ENCODE measurements around the gene ASB2. TPM values are rescaled to one million over a fixed set of nuclear protein-coding genes. Genes with fewer than 3 reads are reported as not detected.

The ASB2 gene
- total and polyA plus RNA-seq, 2 of the 4 experiments (the other 2 are of a cell fraction): 0.54 to 0.77 TPM

DNA sequence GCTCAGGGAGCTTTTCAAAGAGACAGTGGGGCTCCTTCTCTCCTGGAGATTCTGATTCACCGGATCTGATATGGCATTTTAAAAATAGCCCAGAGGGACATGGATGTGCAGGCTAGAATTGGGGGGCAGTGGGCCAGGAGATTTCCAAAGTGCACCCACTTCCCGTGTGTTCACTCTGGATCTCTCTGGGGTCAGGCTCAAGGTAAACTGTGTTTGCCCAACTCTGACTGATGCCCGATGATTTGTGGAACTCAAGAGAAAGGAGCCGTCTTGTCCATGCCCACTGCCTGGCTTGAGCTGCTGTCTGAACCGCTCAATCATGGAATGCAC, 31.3 kb downstream of the ASB2 start:
- H3K18ac ChIP-seq (ENCODE audit: low read depth, low read length): no peak overlapping the region
- H3K23ac ChIP-seq (ENCODE audit: low read depth, low read length): no peak overlapping the region
- H2AK5ac ChIP-seq (ENCODE audit: low read depth, low read length): no peak overlapping the region
- ATAC-seq (ENCODE audit: low read depth): no peak
- 92% methylated on average over 2 of the region's 5 CpGs; no CpG with 5 or more reads in 1 of the 2 experiments for WGBS, 2 experiments (ENCODE audit: extremely low coverage in 2 of 2, insufficient read length in 1 of 2)
- H3K27me3 ChIP-seq (ENCODE audit: control insufficient read depth, insufficient read depth, low read length): no peaks in the 10 kb centered on the region
- H3K4me2 ChIP-seq (ENCODE audit: low read depth, low read length): no peak overlapping the region
- no peak overlapping the region for H2AFZ ChIP-seq (replicated peaks; ENCODE audit: low read length, poor library complexity)
- no peak for DNase-seq
- no peak overlapping the region for H3K4ac ChIP-seq (ENCODE audit: low read depth, low read length)
- no peak overlapping the region for H2BK15ac ChIP-seq (ENCODE audit: low read depth, low read length)
- no peak overlapping the region for H2BK5ac ChIP-seq (ENCODE audit: low read depth, low read length, poor library complexity, severe bottlenecking)
- H3K9me3 ChIP-seq (ENCODE audit: control insufficient read depth, insufficient read depth, low read length): no peaks in the 10 kb centered on the region
- no peaks in the 10 kb centered on the region for H3K9me1 ChIP-seq (ENCODE audit: insufficient read depth, low read length)
- H3K27ac ChIP-seq (ENCODE audit: insufficient read depth, low read length): no peak overlapping the region
- intact Hi-C loops (cut with micrococcal nuclease) (no loop called here), in situ Hi-C loops (cut with MboI; ENCODE audit: low sequenced_read_pairs) (loop anchor here (10.0 kb wide), 1 partner anchor 190 kb away; no protein-coding TSS in a partner anchor), dilution Hi-C loops (cut with HindIII; ENCODE audit: low sequenced_read_pairs, unreplicated experiment) (no loop called here)
- no peak overlapping the region for H2AK9ac ChIP-seq (replicated peaks; ENCODE audit: low read depth, low read length, poor library complexity)
- no peaks in the 10 kb centered on the region for H3K36me3 ChIP-seq (ENCODE audit: control insufficient read depth, insufficient read depth, low read length)
- H3K79me1 ChIP-seq (ENCODE audit: low read depth in 1 of 2, low read length in 2 of 2): no peaks in the 10 kb centered on the region
- CTCF ChIA-PET: no interaction called here
- H3K4me3 ChIP-seq (ENCODE audit: insufficient read depth, low read depth, low read length): no peak overlapping the region
- H2BK20ac ChIP-seq (ENCODE audit: low read depth, low read length): no peak overlapping the region
- no peak for TF ChIP-seq FOS (IDR thresholded peaks at IDR 0.05; ENCODE audit: low read depth, low read length)
- no peak for TF ChIP-seq USF2 (IDR thresholded peaks at IDR 0.05; ENCODE audit: low read depth, low read length)
- no peak for TF ChIP-seq RAD21 (IDR thresholded peaks at IDR 0.05; ENCODE audit: low read length)
- no peak for TF ChIP-seq BHLHE40 (IDR thresholded peaks at IDR 0.05; ENCODE audit: low read depth, low read length)
- no peak overlapping the region for H3K14ac ChIP-seq (replicated peaks; ENCODE audit: low read depth, low read length)
- no TSS peak for BruUV-seq (replicated peaks)
- peaks cover 3% of the 10 kb centered on the region; the same call in 1 of the 2 replicates for H4K20me1 ChIP-seq (ENCODE audit: insufficient read depth, low read length)
- no peak overlapping the region for H4K91ac ChIP-seq (ENCODE audit: insufficient read depth, low read depth, low read length)
- H2BK120ac ChIP-seq (ENCODE audit: low read depth, low read length): no peak overlapping the region
- H3K4me1 ChIP-seq (ENCODE audit: control insufficient read depth, insufficient read depth, low read length): peaks cover 5% of the 10 kb centered on the region
- H3K56ac ChIP-seq (ENCODE audit: extremely low read depth, insufficient read depth, low read length): no peak overlapping the region
- no peak overlapping the region for H4K8ac ChIP-seq (ENCODE audit: low read depth in 2 of 2, low read length in 2 of 2)
- H4K5ac ChIP-seq (ENCODE audit: low read depth, low read length): no peak overlapping the region
- POLR2A ChIA-PET (ENCODE audit: unreplicated experiment): no interaction called here
- H3K9ac ChIP-seq (ENCODE audit: low read depth, low read length): no peak overlapping the region

Data from IMR-90 (cell line).